KMS-11 (cell line): ENCODE data around the gene URGCP.

ENCODE experiments used
- H2AFZ ChIP-seq: fragments of 200-600 bp; sonication (generic); 2 replicates; pipeline ENCODE4 v1.6.1; 2016; ENCODE audit warnings: antibody characterized with exemption, mixed run types, low read depth
- H3K27ac ChIP-seq: fragments of 200-600 bp; sonication (generic); 2 replicates; pipeline ENCODE4 v1.6.1; 2016; ENCODE audit warnings: mild to moderate bottlenecking, mixed run types
- H3K27me3 ChIP-seq: fragments of 200-600 bp; sonication (generic); 2 replicates; pipeline ENCODE4 v1.6.1; 2017; ENCODE audit warnings: mild to moderate bottlenecking, low read depth, mixed run types, moderate library complexity; ENCODE audit not compliant: insufficient read depth
- H3K36me3 ChIP-seq: fragments of 200-600 bp; sonication (generic); 2 replicates; pipeline ENCODE4 v1.6.1; 2017; ENCODE audit warnings: mild to moderate bottlenecking, mixed run types; ENCODE audit not compliant: insufficient read depth
- H3K4me1 ChIP-seq: fragments of 200-600 bp; sonication (generic); 2 replicates; pipeline ENCODE4 v1.6.1; 2016; ENCODE audit warnings: mild to moderate bottlenecking, low read depth, mixed run types; ENCODE audit not compliant: poor library complexity, severe bottlenecking
- H3K4me2 ChIP-seq: fragments of 200-600 bp; sonication (generic); 2 replicates; pipeline ENCODE4 v1.7.0; 2016; ENCODE audit warnings: mild to moderate bottlenecking, mixed run types
- H3K4me3 ChIP-seq: fragments of 200-600 bp; sonication (generic); IDR thresholded peaks from 2 replicates; pipeline ENCODE4 v1.6.1; 2017; ENCODE audit warnings: low read depth, low read length, mixed read lengths; ENCODE audit not compliant: insufficient read depth
- H3K79me2 ChIP-seq: fragments of 200-600 bp; sonication (generic); 2 replicates; pipeline ENCODE4 v1.6.1; 2016; ENCODE audit warnings: low read depth, mixed run types; ENCODE audit not compliant: insufficient read depth
- H3K9ac ChIP-seq: fragments of 200-600 bp; sonication (generic); 2 replicates; pipeline ENCODE4 v1.6.1; 2016; ENCODE audit warnings: mild to moderate bottlenecking, mixed run types
- H4K20me1 ChIP-seq: fragments of 200-600 bp; sonication (generic); 2 replicates; pipeline ENCODE4 v1.6.1; 2016; ENCODE audit warnings: mild to moderate bottlenecking, mixed run types; ENCODE audit not compliant: insufficient read depth
- TF ChIP-seq, protein P1 (sequence below): fragments of 200-600 bp; sonication (generic); conservative IDR thresholded peaks from 2 replicates; pipeline ENCODE4 v1.6.1; 2017; ENCODE audit warnings: low read depth, mild to moderate bottlenecking, antibody characterized with exemption, low read length, moderate library complexity, mixed read lengths

The URGCP gene

DNA sequence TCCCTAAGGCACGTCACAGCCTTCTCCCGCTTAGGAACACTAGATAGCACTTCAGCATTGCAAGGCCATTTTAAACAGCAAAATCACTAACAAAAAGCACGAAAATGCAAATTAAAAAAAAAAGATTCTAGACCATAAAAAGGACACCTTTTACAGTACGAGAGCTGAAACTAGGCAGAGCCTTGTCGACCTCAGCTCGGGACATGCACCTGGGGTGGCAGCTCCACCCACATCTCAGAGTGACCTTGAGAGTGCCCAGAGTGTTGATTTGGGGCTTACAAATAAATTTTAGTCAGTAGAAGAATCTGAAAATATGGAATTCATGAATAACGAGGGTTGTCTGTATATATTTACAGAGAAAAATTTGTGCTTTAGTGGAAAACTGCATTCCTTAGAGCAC lies 38.2 kb downstream of the URGCP start:
- H2AFZ ChIP-seq, result no peak overlapping the region
- H3K4me3 ChIP-seq, result no peak overlapping the region
- TF ChIP-seq, protein P1, sequence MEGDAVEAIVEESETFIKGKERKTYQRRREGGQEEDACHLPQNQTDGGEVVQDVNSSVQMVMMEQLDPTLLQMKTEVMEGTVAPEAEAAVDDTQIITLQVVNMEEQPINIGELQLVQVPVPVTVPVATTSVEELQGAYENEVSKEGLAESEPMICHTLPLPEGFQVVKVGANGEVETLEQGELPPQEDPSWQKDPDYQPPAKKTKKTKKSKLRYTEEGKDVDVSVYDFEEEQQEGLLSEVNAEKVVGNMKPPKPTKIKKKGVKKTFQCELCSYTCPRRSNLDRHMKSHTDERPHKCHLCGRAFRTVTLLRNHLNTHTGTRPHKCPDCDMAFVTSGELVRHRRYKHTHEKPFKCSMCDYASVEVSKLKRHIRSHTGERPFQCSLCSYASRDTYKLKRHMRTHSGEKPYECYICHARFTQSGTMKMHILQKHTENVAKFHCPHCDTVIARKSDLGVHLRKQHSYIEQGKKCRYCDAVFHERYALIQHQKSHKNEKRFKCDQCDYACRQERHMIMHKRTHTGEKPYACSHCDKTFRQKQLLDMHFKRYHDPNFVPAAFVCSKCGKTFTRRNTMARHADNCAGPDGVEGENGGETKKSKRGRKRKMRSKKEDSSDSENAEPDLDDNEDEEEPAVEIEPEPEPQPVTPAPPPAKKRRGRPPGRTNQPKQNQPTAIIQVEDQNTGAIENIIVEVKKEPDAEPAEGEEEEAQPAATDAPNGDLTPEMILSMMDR, result no peak
- peak overlapping the region; percentile 46; the same call in 1 of the 2 replicates for H3K27ac ChIP-seq
- peak overlapping the region; percentile 99 for H3K4me2 ChIP-seq
- H3K36me3 ChIP-seq, result peaks cover 9% of the 10 kb centered on the region; the same call in 1 of the 2 replicates
- peaks cover 18% of the 10 kb centered on the region for H3K4me1 ChIP-seq
- no peaks in the 10 kb centered on the region; the same call in 1 of the 2 replicates for H3K27me3 ChIP-seq
- no peaks in the 10 kb centered on the region; the same call in 1 of the 2 replicates for H3K79me2 ChIP-seq
- peak overlapping the region; percentile 62; the same call in 1 of the 2 replicates for H3K9ac ChIP-seq
- H4K20me1 ChIP-seq, result no peaks in the 10 kb centered on the region

DNA sequence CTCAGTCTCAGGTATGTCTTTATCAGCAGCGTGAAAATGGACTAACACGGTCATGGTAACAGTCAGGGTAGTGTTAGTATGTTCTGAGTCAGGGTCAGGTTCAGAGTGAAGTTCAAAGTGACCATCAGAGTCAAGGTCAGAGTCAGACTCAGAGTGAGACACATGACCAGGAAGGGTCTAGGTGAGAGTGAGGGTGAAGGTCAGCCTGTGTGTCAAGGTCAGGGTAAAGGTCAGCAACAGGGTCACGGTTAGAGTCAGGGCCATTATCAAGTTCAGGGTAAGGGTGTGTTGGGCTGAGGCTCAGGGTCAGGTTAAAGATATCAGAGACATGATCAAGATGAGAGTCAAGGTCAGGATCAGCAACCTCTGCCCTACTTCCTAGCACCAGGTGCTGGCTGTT lies 41.1 kb downstream of the URGCP start:
- no peaks in the 10 kb centered on the region for H3K27me3 ChIP-seq
- peaks cover 18% of the 10 kb centered on the region for H3K4me1 ChIP-seq
- H4K20me1 ChIP-seq, result no peaks in the 10 kb centered on the region
- peaks cover 9% of the 10 kb centered on the region; the same call in 1 of the 2 replicates for H3K36me3 ChIP-seq
- H3K4me3 ChIP-seq, result no peak overlapping the region
- H3K79me2 ChIP-seq, result no peaks in the 10 kb centered on the region; the same call in 1 of the 2 replicates
- H3K4me2 ChIP-seq, result no peak overlapping the region
- TF ChIP-seq, protein P1, result no peak
- H3K27ac ChIP-seq, result no peak overlapping the region
- no peak overlapping the region for H3K9ac ChIP-seq
- no peak overlapping the region for H2AFZ ChIP-seq

DNA sequence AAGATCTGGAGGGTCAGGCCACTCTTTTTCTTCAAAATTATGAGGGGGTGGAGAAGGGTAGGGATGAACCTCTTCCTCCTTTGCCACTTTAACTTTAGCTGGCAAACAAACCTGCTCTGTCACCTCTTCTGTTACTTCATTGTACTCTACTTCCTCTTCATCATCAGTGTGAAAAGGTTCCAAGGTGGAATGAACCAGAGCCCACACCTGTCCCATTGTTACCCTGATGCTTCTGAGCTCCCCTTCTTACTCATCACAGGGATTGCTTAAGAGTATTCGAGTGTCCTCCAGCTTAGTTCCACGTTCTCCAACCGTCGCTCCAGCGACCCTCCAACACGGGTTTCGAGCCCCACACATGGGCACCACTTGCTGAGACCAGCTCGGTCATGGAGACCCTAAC lies 42.3 kb downstream of the URGCP start:
- Histone ChIP-seq H3K27ac (no peak overlapping the region), H3K36me3 (peaks cover 9% of the 10 kb centered on the region; the same call in 1 of the 2 replicates), H2AFZ (no peak overlapping the region), H3K79me2 (no peaks in the 10 kb centered on the region; the same call in 1 of the 2 replicates), H3K4me3 (no peak overlapping the region), H3K27me3 (no peaks in the 10 kb centered on the region), H3K9ac (no peak overlapping the region), H3K4me1 (peaks cover 13% of the 10 kb centered on the region), H4K20me1 (no peaks in the 10 kb centered on the region), H3K4me2 (no peak overlapping the region)
- TF ChIP-seq, protein P1, result no peak

DNA sequence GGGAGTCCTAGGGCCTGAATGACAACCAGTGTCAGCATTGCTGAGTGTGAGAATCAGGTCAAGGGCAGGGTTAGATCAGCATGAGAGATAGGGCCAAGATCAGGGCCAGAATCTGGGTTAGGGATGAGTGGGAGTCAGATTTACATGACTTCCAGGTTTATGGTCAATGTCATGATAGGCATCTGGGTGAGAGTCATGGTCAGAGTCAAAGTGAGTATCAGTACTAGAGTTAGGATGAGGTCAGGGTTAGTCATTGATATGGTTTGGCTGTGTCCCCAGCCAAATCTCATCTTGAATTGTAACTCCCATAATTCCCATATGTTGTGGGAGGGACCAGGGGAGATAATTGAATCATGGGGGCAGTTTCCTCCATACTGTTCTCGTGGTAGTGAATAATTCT lies 49.4 kb downstream of the URGCP start:
- Histone ChIP-seq H3K27ac (no peak overlapping the region), H3K4me3 (no peak overlapping the region), H2AFZ (no peak overlapping the region), H3K4me2 (no peak overlapping the region), H3K79me2 (no peaks in the 10 kb centered on the region), H3K9ac (no peak overlapping the region), H3K27me3 (no peaks in the 10 kb centered on the region), H3K36me3 (no peaks in the 10 kb centered on the region), H4K20me1 (no peaks in the 10 kb centered on the region), H3K4me1 (peaks cover 12% of the 10 kb centered on the region)
- TF ChIP-seq, protein P1, result no peak
